OCI-LY3 (cell line): Measurements from ENCODE around the gene MAP3K5.

Experiments used
- H2AFZ ChIP-seq: fragments of 200-600, 300-600 bp; shearing (Covaris generic); 2 replicates; pipeline ENCODE4 v1.6.0; 2014; ENCODE audit warnings: antibody characterized with exemption, low read depth, low read length
- H3K27ac ChIP-seq: fragments of 200-600, 300-600 bp; sonication (generic); 2 replicates; pipeline ENCODE4 v1.5.1; 2014; ENCODE audit warnings: mild to moderate bottlenecking, low read length, moderate library complexity, mixed read lengths
- H3K27me3 ChIP-seq: fragments of 200-600, 300-600 bp; sonication (generic); 2 replicates; pipeline ENCODE4 v1.6.1; 2014; ENCODE audit warnings: low read depth, low read length, mixed read lengths
- H3K36me3 ChIP-seq: fragments of 200-600, 300-600 bp; sonication (generic); replicated peaks from 2 replicates; pipeline ENCODE3; 2014; ENCODE audit warnings: low read depth, low read length, mixed read lengths
- H3K4me1 ChIP-seq: fragments of 300-600, 200-600 bp; sonication (generic); 2 replicates; pipeline ENCODE4 v1.6.1; 2014; ENCODE audit warnings: low read length, mixed read lengths
- H3K4me2 ChIP-seq: fragments of 200-600, 300-600 bp; sonication (generic); 2 replicates; pipeline ENCODE4 v1.6.1; 2014; ENCODE audit warnings: low read length, mixed read lengths
- H3K4me3 ChIP-seq: fragments of 300-600, 200-600 bp; sonication (generic); 2 replicates; pipeline ENCODE4 v1.5.1; 2014; ENCODE audit warnings: antibody characterized with exemption, mild to moderate bottlenecking, low read length, moderate library complexity
- H3K79me2 ChIP-seq: fragments of 300-600, 200-600 bp; shearing (Covaris generic); 2 replicates; pipeline ENCODE4 v1.6.1; 2014; ENCODE audit warnings: mild to moderate bottlenecking, low read length, mixed read lengths
- H3K9ac ChIP-seq: fragments of 300-600, 200-600 bp; shearing (Covaris generic); 2 replicates; pipeline ENCODE4 v1.6.0; 2014; ENCODE audit warnings: mild to moderate bottlenecking, low read length, moderate library complexity
- H3K9me3 ChIP-seq: fragments of 200-600, 300-600 bp; shearing (Covaris generic); 2 replicates; pipeline ENCODE4 v1.6.1; 2014; ENCODE audit warnings: low read length, mixed read lengths; ENCODE audit not compliant: insufficient read depth
- H4K20me1 ChIP-seq: fragments of 200-600, 300-600 bp; sonication (generic); 2 replicates; pipeline ENCODE4 v1.6.1; 2016; ENCODE audit warnings: low read length, mixed read lengths; ENCODE audit not compliant: insufficient read depth
- EZH2phosphoT487 ChIP-seq: fragments of 200-600 bp; shearing (Covaris generic); IDR thresholded peaks from 2 replicates; pipeline ENCODE4 v1.6.1; 2018; ENCODE audit warnings: antibody characterized with exemption, mixed run types, low read depth
- TF ChIP-seq, protein P1 (sequence below): fragments of 200-600, 300-600 bp; sonication (generic); IDR thresholded peaks from 2 replicates; pipeline ENCODE4 v1.5.1; 2014; ENCODE audit warnings: antibody characterized with exemption, low read length, low read depth

The MAP3K5 gene

DNA sequence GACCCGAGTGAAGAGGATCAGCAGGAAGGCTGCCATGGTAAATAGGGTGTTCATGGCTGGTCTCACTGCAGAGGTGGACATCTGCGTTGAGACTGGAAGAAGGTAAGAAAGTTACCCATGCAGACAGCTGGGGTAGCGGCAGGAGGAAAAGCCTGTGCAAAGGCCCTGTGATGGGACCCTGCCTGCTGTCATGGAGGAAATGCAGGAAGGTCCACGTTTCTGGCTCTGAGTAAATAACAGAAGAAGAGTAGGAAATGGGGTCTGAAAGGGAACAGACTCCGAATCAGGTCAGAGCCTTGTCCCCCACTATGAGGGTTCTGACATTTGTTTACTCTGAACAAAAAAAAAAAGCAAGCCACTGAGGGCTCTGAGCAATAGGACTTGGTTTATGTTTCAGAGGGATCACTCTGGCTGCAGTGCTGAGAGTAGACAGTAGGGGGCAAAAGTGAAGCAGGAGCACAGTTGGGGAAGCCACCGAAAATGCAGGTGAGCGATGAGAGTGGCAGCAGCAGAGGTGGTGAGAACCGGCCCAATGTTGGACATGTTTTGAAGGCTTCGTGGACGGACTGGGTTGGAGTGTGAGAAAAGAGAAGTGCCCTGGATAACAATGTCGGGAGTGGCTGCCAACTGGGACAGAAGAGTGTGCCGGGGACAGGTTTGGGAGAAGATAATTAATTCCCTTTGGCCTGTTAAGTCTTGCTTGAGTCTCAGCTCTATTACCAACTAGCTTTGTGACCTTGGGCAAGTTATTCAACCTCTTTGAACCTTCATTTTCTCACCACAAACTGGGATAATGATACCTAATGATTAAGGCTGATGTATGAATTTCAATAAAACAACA, 184.1 kb downstream of the MAP3K5 start:
- Histone ChIP-seq H3K4me3 (no peak overlapping the region), H3K36me3 (no peaks in the 10 kb centered on the region), H3K27ac (no peak overlapping the region), H3K27me3 (no peaks in the 10 kb centered on the region), H2AFZ (peak overlapping the region; percentile 77; the same call in 1 of the 2 replicates), H4K20me1 (no peaks in the 10 kb centered on the region), H3K79me2 (no peaks in the 10 kb centered on the region), H3K4me2 (peak overlapping the region; percentile 66), H3K9ac (no peak overlapping the region), H3K9me3 (no peaks in the 10 kb centered on the region), H3K4me1 (peaks cover 3% of the 10 kb centered on the region; the same call in 1 of the 2 replicates)
- TF ChIP-seq, protein P1, sequence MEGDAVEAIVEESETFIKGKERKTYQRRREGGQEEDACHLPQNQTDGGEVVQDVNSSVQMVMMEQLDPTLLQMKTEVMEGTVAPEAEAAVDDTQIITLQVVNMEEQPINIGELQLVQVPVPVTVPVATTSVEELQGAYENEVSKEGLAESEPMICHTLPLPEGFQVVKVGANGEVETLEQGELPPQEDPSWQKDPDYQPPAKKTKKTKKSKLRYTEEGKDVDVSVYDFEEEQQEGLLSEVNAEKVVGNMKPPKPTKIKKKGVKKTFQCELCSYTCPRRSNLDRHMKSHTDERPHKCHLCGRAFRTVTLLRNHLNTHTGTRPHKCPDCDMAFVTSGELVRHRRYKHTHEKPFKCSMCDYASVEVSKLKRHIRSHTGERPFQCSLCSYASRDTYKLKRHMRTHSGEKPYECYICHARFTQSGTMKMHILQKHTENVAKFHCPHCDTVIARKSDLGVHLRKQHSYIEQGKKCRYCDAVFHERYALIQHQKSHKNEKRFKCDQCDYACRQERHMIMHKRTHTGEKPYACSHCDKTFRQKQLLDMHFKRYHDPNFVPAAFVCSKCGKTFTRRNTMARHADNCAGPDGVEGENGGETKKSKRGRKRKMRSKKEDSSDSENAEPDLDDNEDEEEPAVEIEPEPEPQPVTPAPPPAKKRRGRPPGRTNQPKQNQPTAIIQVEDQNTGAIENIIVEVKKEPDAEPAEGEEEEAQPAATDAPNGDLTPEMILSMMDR, result peak; percentile 74
- TF ChIP-seq EZH2phosphoT487, result no peak

DNA sequence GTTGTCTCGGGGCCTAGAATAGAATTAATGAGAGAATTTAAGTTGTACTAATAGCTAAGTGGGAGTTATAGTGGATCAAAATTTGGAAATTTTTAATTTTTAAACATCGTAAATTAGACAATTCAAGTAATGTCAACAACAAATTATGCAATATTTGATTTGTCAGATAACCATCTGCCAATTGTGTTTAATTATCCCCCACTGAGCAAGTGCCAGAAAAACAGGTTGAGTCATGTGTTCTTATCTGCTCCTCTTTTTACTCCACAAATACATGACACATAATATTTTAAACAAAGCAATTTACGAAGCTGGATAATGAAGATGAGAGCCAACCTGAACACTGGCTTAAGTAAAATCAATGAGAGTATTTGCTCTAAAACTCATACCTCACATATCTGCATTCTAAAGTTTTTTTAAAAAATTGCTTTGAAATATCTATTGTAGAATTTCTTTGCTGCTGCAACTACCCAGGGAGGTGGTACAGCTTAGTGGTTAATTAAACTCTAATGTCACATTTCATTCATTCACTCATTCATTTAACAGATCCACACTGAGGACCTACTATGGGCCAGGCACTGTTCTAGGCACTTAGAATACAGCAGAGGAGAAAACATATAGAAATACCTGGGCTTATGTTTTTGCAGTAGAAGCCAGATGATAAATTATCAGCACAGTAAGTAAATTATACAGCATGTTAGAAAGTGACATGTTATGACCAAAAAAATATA, 184.9 kb downstream of the MAP3K5 start:
- no peak overlapping the region for H2AFZ ChIP-seq
- peaks cover 3% of the 10 kb centered on the region; the same call in 1 of the 2 replicates for H3K4me1 ChIP-seq
- no peak overlapping the region for H3K9ac ChIP-seq
- no peaks in the 10 kb centered on the region for H3K79me2 ChIP-seq
- H3K4me3 ChIP-seq, result no peak overlapping the region
- no peaks in the 10 kb centered on the region for H4K20me1 ChIP-seq
- H3K36me3 ChIP-seq, result no peaks in the 10 kb centered on the region
- no peaks in the 10 kb centered on the region for H3K9me3 ChIP-seq
- H3K27me3 ChIP-seq, result no peaks in the 10 kb centered on the region
- H3K4me2 ChIP-seq, result no peak overlapping the region
- H3K27ac ChIP-seq, result no peak overlapping the region
- TF ChIP-seq, protein P1, result no peak
- no peak for TF ChIP-seq EZH2phosphoT487

DNA sequence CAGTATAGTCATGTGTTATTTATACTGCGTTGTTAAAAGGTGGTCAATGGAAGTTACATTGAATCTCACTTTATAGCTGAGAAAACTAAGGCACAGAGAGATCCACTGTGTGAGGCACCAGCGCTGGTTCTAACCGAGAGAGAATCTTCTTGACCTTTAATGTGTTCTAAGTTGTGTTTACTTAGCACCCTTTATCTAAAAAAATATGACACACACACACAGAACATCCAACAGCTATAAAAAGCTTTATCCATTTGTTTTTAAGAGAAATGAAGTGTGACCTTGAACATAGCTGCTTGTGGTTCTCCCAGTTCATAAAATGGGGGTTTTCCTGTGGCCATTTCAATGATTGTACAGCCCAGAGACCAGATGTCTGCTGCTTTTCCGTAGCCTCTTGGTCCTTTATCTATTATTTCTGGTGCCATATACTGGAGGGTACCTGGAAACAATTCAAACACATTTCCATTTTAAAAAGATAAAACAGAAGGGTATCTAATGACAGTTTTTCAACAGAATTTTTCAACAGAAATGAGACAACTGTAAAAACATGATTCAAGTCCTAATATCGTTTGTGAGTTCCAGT, 187.3 kb downstream of the MAP3K5 start:
- Histone ChIP-seq H3K4me2 (no peak overlapping the region), H3K9me3 (no peaks in the 10 kb centered on the region)

More for the DNA sequence above, 187.3 kb downstream of the MAP3K5 start:
- Histone ChIP-seq H3K36me3 (no peaks in the 10 kb centered on the region), H3K9ac (no peak overlapping the region), H3K27me3 (no peaks in the 10 kb centered on the region), H3K27ac (no peak overlapping the region), H3K4me1 (peaks cover 3% of the 10 kb centered on the region; the same call in 1 of the 2 replicates), H3K79me2 (no peaks in the 10 kb centered on the region), H3K4me3 (no peak overlapping the region), H2AFZ (no peak overlapping the region), H4K20me1 (no peaks in the 10 kb centered on the region)
- TF ChIP-seq EZH2phosphoT487, result no peak
- TF ChIP-seq, protein P1, result no peak
